ENCODE data around the gene CD300LB. TPM values are rescaled to one million over a fixed set of nuclear protein-coding genes. Genes with fewer than 3 reads are reported as not detected.

CD300LB gene
- total and polyA plus RNA-seq, 10 donors: 0.47 to 5.6 (median 2.0) TPM

DNA sequence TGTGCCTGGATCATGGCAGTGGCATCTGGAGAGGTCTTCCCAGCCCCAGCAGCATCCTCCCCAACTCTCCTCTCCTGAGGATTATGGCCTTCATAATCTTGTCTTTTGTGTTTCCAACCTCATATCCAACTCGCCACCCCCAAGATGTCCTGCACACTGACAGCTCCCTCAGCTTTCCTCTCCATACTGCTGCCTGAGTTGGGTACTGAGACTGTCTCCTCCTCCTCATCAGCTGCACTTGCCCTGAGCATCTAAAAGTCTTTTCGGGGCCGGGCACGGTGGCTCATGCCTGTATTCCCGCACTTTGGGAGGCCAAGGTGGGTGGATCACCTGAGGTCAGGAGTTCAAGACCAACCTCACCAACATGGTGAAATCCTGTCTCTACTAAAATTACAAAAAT is 2.0 kb downstream of the CD300LB start:
- Histone ChIP-seq H3K4me1 (peaks cover 0 to 89% (median 24%) of the 10 kb centered on the region in 6 donors), H3K27ac (peak overlapping the region in 7 of 8 donors; percentile 15 to 90 (median 82)), H3K9me3 (no peaks in the 10 kb centered on the region), H3K27me3 (replicated peaks in 1 of 7) (peaks cover 0 to 39% (median 0%) of the 10 kb centered on the region in 7 donors), H3K4me3 (peak overlapping the region in 1 of 8 donors; percentile 37), H3K36me3 (no peaks in the 10 kb centered on the region)
- no peak for DNase-seq
- WGBS, 5 donors: 87 to 95% (median 92%) methylated on average over 5 of the region's 5 CpGs
- TF ChIP-seq CTCF (IDR thresholded peaks at IDR 0.05 in 8 of 11, conservative IDR thresholded peaks at IDR 0.05 in 3 of 11) (no peak), POLR2A (IDR thresholded peaks at IDR 0.05) (no peak), POLR2AphosphoS5 (IDR thresholded peaks at IDR 0.05) (no peak)
- intact Hi-C loops (cut with DNase I; ENCODE audit: low total_unique reads): no loop called here

- peak overlapping the region in 1 of 8 donors; percentile 37 for H3K4me3 ChIP-seq
- DNase-seq: peak; percentile 67
- no peaks in the 10 kb centered on the region for H3K9me3 ChIP-seq
- no peaks in the 10 kb centered on the region for H3K36me3 ChIP-seq
- peaks cover 0 to 91% (median 24%) of the 10 kb centered on the region in 6 donors for H3K4me1 ChIP-seq
- TF ChIP-seq CTCF (IDR thresholded peaks at IDR 0.05 in 8 of 11, conservative IDR thresholded peaks at IDR 0.05 in 3 of 11) (peak in 1 of 11 experiments; percentile 31), POLR2A (IDR thresholded peaks at IDR 0.05) (no peak), POLR2AphosphoS5 (IDR thresholded peaks at IDR 0.05) (peak in 1 of 3 donors; percentile 71)
- H3K27me3 ChIP-seq (replicated peaks in 1 of 7): peaks cover 0 to 33% (median 0%) of the 10 kb centered on the region in 7 donors
- peak overlapping the region in 7 of 8 donors; percentile 15 to 90 (median 82) for H3K27ac ChIP-seq
- 55 to 76% (median 63%) methylated on average over 8 of the region's 8 CpGs for WGBS, 5 donors
- intact Hi-C loops (cut with DNase I; ENCODE audit: low total_unique reads): no loop called here
Measured at GRCh38 chr17:74528491-74529199, 2.6 kb downstream of the CD300LB start.

DNA sequence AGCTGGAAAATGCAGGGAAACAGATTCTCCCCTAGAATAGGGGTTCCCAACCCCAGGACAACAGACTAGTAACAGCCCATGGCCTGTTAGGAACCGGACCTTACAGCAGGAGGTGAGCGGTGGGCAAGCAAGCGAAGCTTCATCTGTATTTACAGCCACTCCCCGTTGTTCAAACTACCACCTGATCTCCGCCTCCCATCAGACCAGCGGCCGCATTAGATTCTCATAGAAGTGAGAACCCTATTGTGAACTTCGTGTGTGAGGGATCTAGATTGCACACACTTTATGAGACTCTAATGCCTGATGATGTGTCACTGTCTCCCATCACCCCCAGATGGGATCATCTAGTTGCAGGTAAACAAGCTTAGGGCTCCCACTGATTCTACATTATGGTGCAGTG is 3.5 kb downstream of the CD300LB start:
- H3K4me1 ChIP-seq: peaks cover 0 to 88% (median 20%) of the 10 kb centered on the region in 6 donors
- TF ChIP-seq POLR2A (IDR thresholded peaks at IDR 0.05) (no peak), POLR2AphosphoS5 (IDR thresholded peaks at IDR 0.05) (no peak), CTCF (IDR thresholded peaks at IDR 0.05 in 8 of 11, conservative IDR thresholded peaks at IDR 0.05 in 3 of 11) (no peak)
- DNase-seq: peak; percentile 67
- no peaks in the 10 kb centered on the region for H3K36me3 ChIP-seq
- intact Hi-C loops (cut with DNase I; ENCODE audit: low total_unique reads): no loop called here
- peaks cover 0 to 6% (median 0%) of the 10 kb centered on the region in 8 donors for H3K9me3 ChIP-seq
- peak overlapping the region in 1 of 8 donors; percentile 29 for H3K4me3 ChIP-seq
- 85 to 93% (median 88%) methylated on average over 8 of the region's 8 CpGs for WGBS, 5 donors
- H3K27ac ChIP-seq: peak overlapping the region in 6 of 8 donors; percentile 74 to 90 (median 82)
- H3K27me3 ChIP-seq (replicated peaks in 1 of 7): peaks cover 0 to 27% (median 0%) of the 10 kb centered on the region in 7 donors

DNA sequence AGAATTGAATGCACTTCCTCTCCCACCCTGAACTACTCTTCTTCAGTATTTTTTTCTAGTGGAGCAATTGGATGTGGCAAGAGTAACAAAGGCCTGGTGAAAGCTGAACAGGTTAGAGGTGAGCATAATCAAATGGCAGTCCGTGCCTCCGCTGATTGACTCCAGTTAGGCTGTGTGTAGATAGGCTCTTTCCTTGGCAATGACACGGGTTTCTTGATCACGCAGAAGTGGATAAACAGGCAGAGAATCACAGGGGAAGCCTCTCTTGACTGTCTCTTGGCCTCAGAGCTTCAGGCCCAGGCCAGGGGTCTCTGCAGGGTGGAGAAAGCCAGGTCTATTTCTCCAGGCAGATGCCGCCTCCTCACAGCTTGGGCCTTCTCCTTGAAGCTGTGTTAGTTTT is 4.2 kb downstream of the CD300LB start:
- H3K27me3 ChIP-seq (replicated peaks in 1 of 7): peaks cover 0 to 21% (median 0%) of the 10 kb centered on the region in 7 donors
- H3K4me1 ChIP-seq: peaks cover 0 to 88% (median 18%) of the 10 kb centered on the region in 6 donors
- 81 to 96% (median 84%) methylated on average over 5 of the region's 5 CpGs for WGBS, 5 donors
- no peak for DNase-seq
- TF ChIP-seq POLR2A (IDR thresholded peaks at IDR 0.05) (no peak), CTCF (IDR thresholded peaks at IDR 0.05 in 8 of 11, conservative IDR thresholded peaks at IDR 0.05 in 3 of 11) (no peak), POLR2AphosphoS5 (IDR thresholded peaks at IDR 0.05) (no peak)
- H3K9me3 ChIP-seq: peaks cover 0 to 6% (median 0%) of the 10 kb centered on the region in 8 donors
- H3K27ac ChIP-seq: peak overlapping the region in 6 of 8 donors; percentile 74 to 90 (median 82)
- H3K36me3 ChIP-seq: no peaks in the 10 kb centered on the region
- intact Hi-C loops (cut with DNase I; ENCODE audit: low total_unique reads): no loop called here
- H3K4me3 ChIP-seq: peak overlapping the region in 1 of 8 donors; percentile 29

Data from spleen (tissue), 11 donors.